Epithelial cell of prostate (primary cell): Measurements from ENCODE around the gene ATE1.
"Not testable (repeated sequence)": the region's sequence is repeated elsewhere in the genome, so short reads cannot be mapped to it uniquely, and the experiment has no call there.

Experiments used
- DNase-seq: peaks from one replicate; pipeline ENCODE4 v3.0.0-alpha.2; 2011; ENCODE audit warnings: low read depth, low spot score
- H3K27ac ChIP-seq: fragments of 450-650 bp; 2 replicates; pipeline ENCODE4 v1.5.1; 2017; ENCODE audit warnings: mild to moderate bottlenecking

The ATE1 gene

GRCh38 chr10:121800146-121800545 is 127.7 kb downstream of the ATE1 start:
- no peak overlapping the region for H3K27ac ChIP-seq
- DNase-seq = no peak

- no peak for DNase-seq
- no peak overlapping the region for H3K27ac ChIP-seq
Observed at GRCh38 chr10:121797490-121797889, 130.3 kb downstream of the ATE1 start.

- no peak for DNase-seq
Observed at GRCh38 chr10:121796342-121796741, 131.5 kb downstream of the ATE1 start.

GRCh38 chr10:121792198-121792597 is 135.6 kb downstream of the ATE1 start:
- peak overlapping the region; percentile 14 for H3K27ac ChIP-seq
- DNase-seq = no peak

More at GRCh38 chr10:121796342-121796741, 131.5 kb downstream of the ATE1 start:
- H3K27ac ChIP-seq = no peak overlapping the region

- DNase-seq = no peak
- peak overlapping the region; percentile 14 for H3K27ac ChIP-seq
Observed at GRCh38 chr10:121791761-121792160, 136.1 kb downstream of the ATE1 start.

- no peak overlapping the region for H3K27ac ChIP-seq
Observed at GRCh38 chr10:121788717-121789116, 139.1 kb downstream of the ATE1 start.

GRCh38 chr10:121788115-121788514 is 139.7 kb downstream of the ATE1 start:
- DNase-seq = peak; percentile 27
- no peak overlapping the region for H3K27ac ChIP-seq

More at GRCh38 chr10:121788717-121789116, 139.1 kb downstream of the ATE1 start:
- no peak for DNase-seq

- H3K27ac ChIP-seq = no peak overlapping the region
- no peak for DNase-seq
Observed at GRCh38 chr10:121787169-121787568, 140.7 kb downstream of the ATE1 start.

GRCh38 chr10:121783782-121784372 is 144.0 kb downstream of the ATE1 start:
- H3K27ac ChIP-seq = no peak overlapping the region
- DNase-seq = no peak

GRCh38 chr10:121781101-121781500 is 146.7 kb downstream of the ATE1 start:
- peak; percentile 82 for DNase-seq
- peak overlapping the region; percentile 73 for H3K27ac ChIP-seq

- peak overlapping the region; percentile 32 for H3K27ac ChIP-seq
- no peak for DNase-seq
Observed at GRCh38 chr10:121774813-121775212, 153.0 kb downstream of the ATE1 start.

- H3K27ac ChIP-seq = peak overlapping the region; percentile 32
- no peak for DNase-seq
Observed at GRCh38 chr10:121774404-121774803, 153.4 kb downstream of the ATE1 start.

- H3K27ac ChIP-seq = no peak overlapping the region
Observed at GRCh38 chr10:121772884-121773283, 154.9 kb downstream of the ATE1 start.

GRCh38 chr10:121772406-121772805 is 155.4 kb downstream of the ATE1 start:
- no peak overlapping the region for H3K27ac ChIP-seq
- DNase-seq = no peak

More at GRCh38 chr10:121772884-121773283, 154.9 kb downstream of the ATE1 start:
- DNase-seq = no peak

- no peak for DNase-seq
- H3K27ac ChIP-seq = no peak overlapping the region
Observed at GRCh38 chr10:121771966-121772365, 155.9 kb downstream of the ATE1 start.

GRCh38 chr10:121766426-121766825 is 161.4 kb downstream of the ATE1 start:
- H3K27ac ChIP-seq = no peak overlapping the region
- DNase-seq = no peak

- no peak for DNase-seq
- H3K27ac ChIP-seq = peak overlapping the region; percentile 53
Observed at GRCh38 chr10:121765204-121765603, 162.6 kb downstream of the ATE1 start.

GRCh38 chr10:121764233-121764942 is 163.4 kb downstream of the ATE1 start:
- H3K27ac ChIP-seq = peak overlapping the region; percentile 53
- DNase-seq = no peak

- H3K27ac ChIP-seq, DNase-seq: not testable (repeated sequence)
Observed at GRCh38 chr10:121757241-121757640, 170.6 kb downstream of the ATE1 start.

GRCh38 chr10:121755496-121755895 is 172.3 kb downstream of the ATE1 start:
- DNase-seq = not testable (repeated sequence)

GRCh38 chr10:121754666-121755065 is 173.2 kb downstream of the ATE1 start:
- peak overlapping the region; percentile 76 for H3K27ac ChIP-seq
- no peak for DNase-seq

More at GRCh38 chr10:121755496-121755895, 172.3 kb downstream of the ATE1 start:
- not testable (repeated sequence) for H3K27ac ChIP-seq
